Astrocyte (in vitro differentiated cells and primary cell): Measurements from ENCODE around the gene ZFYVE26. TPM values are rescaled to one million over a fixed set of nuclear protein-coding genes. Genes with fewer than 3 reads are reported as not detected.

ENCODE experiments used
- DNase-seq: peaks from one replicate; pipeline ENCODE4 v3.0.0-alpha.2; 2010; ENCODE audit warnings: low read depth
- FAIRE-seq: peaks from 2 replicates; lab custom pipeline; 2011; peaks lifted over from hg19 to GRCh38; lab: Jason Lieb, UNC
- H2AFZ ChIP-seq: 2 replicates; pipeline ENCODE4 v1.6.0; 2012; ENCODE audit warnings: low read depth, low read length, inconsistent platforms
- H3K27ac ChIP-seq: 2 replicates; pipeline ENCODE4 v1.5.1; 2011; ENCODE audit warnings: low read depth, low read length, inconsistent platforms
- H3K27me3 ChIP-seq: 2 replicates; pipeline ENCODE4 v1.6.0; 2011; ENCODE audit warnings: low read length, inconsistent platforms; ENCODE audit not compliant: insufficient read depth
- H3K36me3 ChIP-seq: 2 replicates; pipeline ENCODE4 v1.5.1; 2011; ENCODE audit warnings: low read length, inconsistent platforms; ENCODE audit not compliant: insufficient read depth
- H3K4me1 ChIP-seq: 2 replicates; pipeline ENCODE4 v1.5.1; 2011; ENCODE audit warnings: low read length, inconsistent platforms; ENCODE audit not compliant: insufficient read depth
- H3K4me2 ChIP-seq: 2 replicates; pipeline ENCODE4 v1.6.0; 2012; ENCODE audit warnings: low read length, inconsistent platforms
- H3K4me3 ChIP-seq: 2 replicates; pipeline ENCODE4 v1.5.1; 2011; ENCODE audit warnings: low read depth, mild to moderate bottlenecking, low read length, inconsistent platforms; ENCODE audit not compliant: insufficient read depth
- H3K79me2 ChIP-seq: 2 replicates; pipeline ENCODE4 v1.6.0; 2012; ENCODE audit warnings: mild to moderate bottlenecking, low read length, inconsistent platforms; ENCODE audit not compliant: insufficient read depth
- H3K9ac ChIP-seq: 2 replicates; pipeline ENCODE4 v1.6.0; 2012; ENCODE audit warnings: mild to moderate bottlenecking, low read length, inconsistent platforms
- H3K9me3 ChIP-seq: 2 replicates; pipeline ENCODE4 v1.5.1; 2012; ENCODE audit warnings: low read depth, mild to moderate bottlenecking, low read length, inconsistent platforms; ENCODE audit not compliant: insufficient read depth
- H4K20me1 ChIP-seq: 2 replicates; pipeline ENCODE4 v1.6.0; 2012; ENCODE audit warnings: low read length, inconsistent platforms; ENCODE audit not compliant: insufficient read depth
- H3K27ac Mint-ChIP-seq: one replicate; pipeline ENCODE4 v1.8.0; 2021; ENCODE audit warnings: mild to moderate bottlenecking, mixed read lengths; ENCODE audit not compliant: unreplicated experiment
- H3K27me3 Mint-ChIP-seq: one replicate; pipeline ENCODE4 v1.8.0; 2021; ENCODE audit warnings: low read depth, mixed read lengths; ENCODE audit not compliant: unreplicated experiment
- H3K36me3 Mint-ChIP-seq: one replicate; pipeline ENCODE4 v1.8.0; 2021; ENCODE audit warnings: low read depth, mixed read lengths; ENCODE audit not compliant: unreplicated experiment
- H3K4me1 Mint-ChIP-seq: one replicate; pipeline ENCODE4 v1.8.0; 2021; ENCODE audit warnings: low read depth, mixed read lengths; ENCODE audit not compliant: unreplicated experiment
- H3K4me3 Mint-ChIP-seq: one replicate; pipeline ENCODE4 v1.8.0; 2021; ENCODE audit warnings: mild to moderate bottlenecking, moderate library complexity, mixed read lengths; ENCODE audit not compliant: unreplicated experiment
- H3K9me3 Mint-ChIP-seq: one replicate; pipeline ENCODE4 v1.8.0; 2021; ENCODE audit warnings: mild to moderate bottlenecking, mixed read lengths; ENCODE audit not compliant: unreplicated experiment
- EZH2 ChIP-seq: IDR thresholded peaks from 2 replicates; pipeline ENCODE4 v1.6.1; 2012; ENCODE audit warnings: mild to moderate bottlenecking, low read length, inconsistent platforms; ENCODE audit not compliant: insufficient read depth
- total RNA-seq: library from RNA; stranded (reverse); gene quantifications from 2 replicates; pipeline ENCODE4 v1.2.1, GENCODE V29; 2021
- TF ChIP-seq, protein P1 (sequence below): IDR thresholded peaks from 2 replicates; pipeline ENCODE4 v1.5.1; 2011; ENCODE audit warnings: low read depth, mild to moderate bottlenecking, inconsistent platforms, low read length, moderate library complexity; ENCODE audit not compliant: insufficient read depth

ZFYVE26 gene
- total RNA-seq, 1 donor from 2014 or later: 27.4 TPM

DNA sequence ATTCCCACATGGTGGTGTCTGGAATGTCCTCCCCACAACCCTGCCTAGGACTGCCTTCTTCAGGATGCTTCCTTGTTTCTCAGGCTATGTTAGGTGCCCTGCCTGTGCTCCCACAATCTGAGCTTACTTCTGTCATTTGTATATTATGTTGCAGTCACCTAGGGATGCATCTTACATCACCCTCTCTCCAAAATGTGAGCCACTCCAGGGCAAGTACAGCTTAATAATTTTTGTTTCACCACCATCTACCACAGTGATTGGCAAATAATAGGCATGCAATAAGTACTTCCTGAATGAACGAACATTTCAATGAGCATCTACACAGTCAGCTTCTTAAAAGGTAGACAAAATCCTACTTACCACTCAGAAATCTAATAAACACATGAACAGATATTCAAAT lies 37.6 kb downstream of the ZFYVE26 start:
- Histone ChIP-seq H3K27me3 (no peaks in the 10 kb centered on the region), H3K9me3 (no peaks in the 10 kb centered on the region), H3K4me1 (no peaks in the 10 kb centered on the region), H3K4me3 (no peak overlapping the region), H3K9ac (no peak overlapping the region), H2AFZ (no peak overlapping the region), H3K4me2 (no peak overlapping the region), H3K27ac (no peak overlapping the region), H3K36me3 (peaks cover 72% of the 10 kb centered on the region), H3K79me2 (no peaks in the 10 kb centered on the region), H4K20me1 (no peaks in the 10 kb centered on the region)
- Mint-ChIP-seq H3K27me3 (no peaks in the 10 kb centered on the region), H3K27ac (no peak overlapping the region), H3K4me3 (no peak overlapping the region), H3K9me3 (no peaks in the 10 kb centered on the region), H3K36me3 (peaks cover 43% of the 10 kb centered on the region), H3K4me1 (no peaks in the 10 kb centered on the region)
- TF ChIP-seq, protein P1, sequence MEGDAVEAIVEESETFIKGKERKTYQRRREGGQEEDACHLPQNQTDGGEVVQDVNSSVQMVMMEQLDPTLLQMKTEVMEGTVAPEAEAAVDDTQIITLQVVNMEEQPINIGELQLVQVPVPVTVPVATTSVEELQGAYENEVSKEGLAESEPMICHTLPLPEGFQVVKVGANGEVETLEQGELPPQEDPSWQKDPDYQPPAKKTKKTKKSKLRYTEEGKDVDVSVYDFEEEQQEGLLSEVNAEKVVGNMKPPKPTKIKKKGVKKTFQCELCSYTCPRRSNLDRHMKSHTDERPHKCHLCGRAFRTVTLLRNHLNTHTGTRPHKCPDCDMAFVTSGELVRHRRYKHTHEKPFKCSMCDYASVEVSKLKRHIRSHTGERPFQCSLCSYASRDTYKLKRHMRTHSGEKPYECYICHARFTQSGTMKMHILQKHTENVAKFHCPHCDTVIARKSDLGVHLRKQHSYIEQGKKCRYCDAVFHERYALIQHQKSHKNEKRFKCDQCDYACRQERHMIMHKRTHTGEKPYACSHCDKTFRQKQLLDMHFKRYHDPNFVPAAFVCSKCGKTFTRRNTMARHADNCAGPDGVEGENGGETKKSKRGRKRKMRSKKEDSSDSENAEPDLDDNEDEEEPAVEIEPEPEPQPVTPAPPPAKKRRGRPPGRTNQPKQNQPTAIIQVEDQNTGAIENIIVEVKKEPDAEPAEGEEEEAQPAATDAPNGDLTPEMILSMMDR: no peak
- TF ChIP-seq EZH2: no peak
- FAIRE-seq (no peak), DNase-seq (no peak)

DNA sequence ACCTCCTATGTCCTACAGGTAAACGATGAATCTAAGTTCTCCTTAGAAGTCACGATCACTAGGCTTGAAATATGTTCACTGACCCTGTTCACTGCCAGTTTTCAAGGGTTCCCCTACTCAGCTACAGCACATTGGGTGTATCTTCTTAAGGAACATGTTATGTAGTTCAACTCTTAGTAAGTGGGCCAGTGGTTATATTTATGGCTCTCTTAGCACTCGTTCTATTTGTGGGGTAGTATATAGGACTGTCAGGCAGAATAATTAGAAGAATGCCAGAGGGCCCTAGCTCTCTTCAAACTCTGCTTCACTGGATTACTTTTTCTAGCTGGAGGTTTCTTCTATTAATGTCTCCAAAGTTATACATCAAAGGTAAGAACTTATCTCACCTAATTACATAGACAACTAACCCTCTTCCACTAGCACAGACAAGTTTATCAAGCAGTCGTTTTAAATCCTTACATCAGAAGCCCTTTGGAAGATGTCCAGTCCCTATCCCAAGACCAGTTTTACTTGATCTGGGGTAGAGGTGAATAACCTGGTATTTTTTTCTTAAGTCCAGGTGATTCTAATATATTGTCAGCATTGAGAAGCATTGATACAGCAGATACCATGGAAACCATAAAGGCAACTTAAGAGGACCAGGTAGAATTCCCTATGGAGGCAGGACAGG lies 39.6 kb downstream of the ZFYVE26 start:
- H3K4me1 ChIP-seq: no peaks in the 10 kb centered on the region
- no peaks in the 10 kb centered on the region for H4K20me1 ChIP-seq
- H3K36me3 ChIP-seq: peaks cover 71% of the 10 kb centered on the region
- TF ChIP-seq, protein P1: no peak
- TF ChIP-seq EZH2: no peak
- H3K9me3 ChIP-seq: no peaks in the 10 kb centered on the region
- peaks cover 34% of the 10 kb centered on the region for H3K36me3 Mint-ChIP-seq
- H3K4me3 Mint-ChIP-seq: no peak overlapping the region
- H3K4me2 ChIP-seq: no peak overlapping the region
- DNase-seq (no peak), FAIRE-seq (no peak)
- H3K4me1 Mint-ChIP-seq: no peaks in the 10 kb centered on the region
- H3K27ac Mint-ChIP-seq: no peak overlapping the region
- H3K9me3 Mint-ChIP-seq: no peaks in the 10 kb centered on the region
- H3K9ac ChIP-seq: no peak overlapping the region
- no peaks in the 10 kb centered on the region for H3K79me2 ChIP-seq
- no peak overlapping the region for H2AFZ ChIP-seq
- no peak overlapping the region for H3K4me3 ChIP-seq
- no peaks in the 10 kb centered on the region for H3K27me3 Mint-ChIP-seq
- no peak overlapping the region for H3K27ac ChIP-seq
- H3K27me3 ChIP-seq: no peaks in the 10 kb centered on the region

DNA sequence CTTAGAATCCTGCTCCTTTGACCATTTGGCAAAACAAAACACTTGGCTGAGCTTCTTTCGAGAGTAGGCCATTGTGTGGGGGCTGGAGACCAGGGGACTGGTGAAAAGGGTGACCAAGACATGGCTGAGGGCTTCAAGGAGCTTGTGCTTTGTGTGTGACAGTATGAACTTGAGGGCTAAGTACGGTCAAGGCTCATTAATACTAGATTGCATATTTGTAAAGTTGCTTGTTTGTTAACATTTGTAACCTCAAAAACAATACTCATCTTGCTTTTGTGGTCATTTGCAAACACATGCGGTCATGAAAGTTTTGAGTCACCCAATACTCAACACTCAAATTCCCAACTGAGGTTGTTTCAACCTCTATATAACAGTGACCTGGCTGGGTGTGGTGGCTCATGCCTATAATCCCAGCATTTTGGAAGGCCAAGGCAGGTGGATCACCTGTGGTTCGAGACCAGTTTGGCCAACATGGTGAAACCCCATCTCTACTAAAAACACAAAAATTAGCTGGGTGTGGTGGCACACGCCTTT lies 42.5 kb downstream of the ZFYVE26 start:
- H3K4me2 ChIP-seq: no peak overlapping the region
- no peak for DNase-seq
- H3K79me2 ChIP-seq: no peaks in the 10 kb centered on the region
- H3K27me3 Mint-ChIP-seq: no peaks in the 10 kb centered on the region
- no peaks in the 10 kb centered on the region for H3K9me3 ChIP-seq
- no peaks in the 10 kb centered on the region for H4K20me1 ChIP-seq
- no peaks in the 10 kb centered on the region for H3K9me3 Mint-ChIP-seq
- H3K4me1 ChIP-seq: no peaks in the 10 kb centered on the region
- TF ChIP-seq, protein P1: no peak
- no peak for TF ChIP-seq EZH2
- H3K4me3 Mint-ChIP-seq: no peak overlapping the region
- no peak overlapping the region for H3K4me3 ChIP-seq
- FAIRE-seq: no peak
- H3K4me1 Mint-ChIP-seq: no peaks in the 10 kb centered on the region
- no peak overlapping the region for H3K27ac Mint-ChIP-seq
- H3K27ac ChIP-seq: no peak overlapping the region
- no peak overlapping the region for H3K9ac ChIP-seq
- peaks cover 33% of the 10 kb centered on the region for H3K36me3 Mint-ChIP-seq
- no peak overlapping the region for H2AFZ ChIP-seq
- H3K27me3 ChIP-seq: no peaks in the 10 kb centered on the region
- H3K36me3 ChIP-seq: peaks cover 69% of the 10 kb centered on the region
